GM19463 (cell line): ENCODE data around the gene ALG9.
"Not testable (repeated sequence)": the region's sequence is repeated elsewhere in the genome, so short reads cannot be mapped to it uniquely, and the experiment has no call there.

Experiments
- ATAC-seq: cut with Tn5 transposase; IDR thresholded peaks from one replicate; pipeline ENCODE4 v1.9.1; 2021; ENCODE audit warnings: mild to moderate bottlenecking, moderate library complexity; ENCODE audit not compliant: unreplicated experiment

ALG9 gene

DNA sequence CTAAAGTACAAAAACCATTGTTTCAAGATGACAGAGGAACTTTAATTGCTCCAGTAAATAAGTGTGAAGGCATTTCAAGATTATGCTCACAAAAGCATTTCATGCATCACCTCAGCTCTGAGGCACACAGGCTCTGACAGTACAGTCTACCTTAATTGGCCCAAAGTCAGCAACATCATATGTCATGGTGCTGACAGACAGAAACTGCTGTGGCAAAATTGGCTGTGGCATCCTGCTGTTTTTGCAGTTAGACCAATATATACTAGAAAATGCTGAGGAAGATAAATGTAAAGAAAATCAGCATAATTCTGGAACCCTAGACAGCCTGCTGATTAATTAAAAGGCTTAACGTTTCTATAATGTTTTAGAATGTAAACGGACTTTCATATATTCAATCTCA is 70.2 kb downstream of the ALG9 start:
- ATAC-seq, result no peak

DNA sequence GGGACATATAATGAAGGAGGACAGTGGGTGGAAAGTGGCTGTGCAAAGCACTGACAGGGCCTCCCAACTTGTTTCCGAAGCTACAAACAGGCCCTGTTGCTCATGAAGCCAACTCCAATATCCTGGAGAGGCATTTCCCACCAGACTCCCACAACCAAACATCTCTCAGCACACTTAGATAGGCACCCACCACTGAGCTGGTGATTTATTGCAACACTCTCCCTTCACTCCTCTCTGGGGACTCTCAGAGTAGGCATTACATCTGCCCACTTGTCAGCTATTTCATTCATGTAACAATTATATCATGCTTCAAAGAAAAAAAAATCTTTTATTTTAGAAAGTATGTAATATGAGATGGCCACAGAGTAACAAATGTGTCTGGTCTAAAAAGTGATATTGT is 73.1 kb downstream of the ALG9 start:
- ATAC-seq, result no peak

DNA sequence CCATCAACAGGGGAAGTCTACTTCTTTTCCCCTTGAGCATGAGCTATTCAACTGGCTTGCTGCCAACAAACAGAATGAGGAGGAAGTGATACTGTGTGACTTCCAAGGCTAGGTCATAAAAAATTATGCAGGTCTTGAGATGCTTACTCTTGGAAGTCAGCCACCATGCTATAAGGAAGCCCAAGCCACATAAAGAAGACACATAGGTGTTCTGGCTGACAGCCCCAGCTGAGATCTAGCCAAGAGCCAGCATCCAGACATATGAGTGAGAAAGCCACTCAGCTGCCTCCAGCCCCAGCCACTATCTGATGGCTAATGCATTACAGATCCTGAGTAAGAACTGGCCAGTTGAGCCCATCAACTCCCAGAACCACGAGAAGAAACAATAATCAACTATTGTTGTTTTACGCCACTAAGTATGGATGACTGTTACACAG is 74.2 kb downstream of the ALG9 start:
- peak; percentile 91 for ATAC-seq

DNA sequence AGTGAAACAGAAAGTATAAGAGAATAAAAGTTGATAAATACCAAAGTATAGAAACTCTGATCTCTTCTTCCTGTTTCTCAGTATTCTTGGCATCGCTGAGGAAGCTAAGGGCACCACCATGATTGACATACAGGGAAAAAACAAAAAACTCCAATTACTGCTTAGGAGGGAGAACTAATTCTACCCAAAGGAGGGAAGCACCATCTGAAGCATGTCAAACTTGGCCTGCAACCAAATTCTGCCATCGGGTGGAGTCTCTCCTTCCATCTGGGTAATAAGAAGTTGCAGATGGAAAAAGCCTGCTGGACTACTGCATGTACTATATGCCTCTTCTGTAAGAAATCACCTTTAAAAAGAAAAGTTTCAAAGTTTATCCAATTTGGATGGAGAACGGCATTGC is 74.7 kb downstream of the ALG9 start:
- no peak for ATAC-seq

DNA sequence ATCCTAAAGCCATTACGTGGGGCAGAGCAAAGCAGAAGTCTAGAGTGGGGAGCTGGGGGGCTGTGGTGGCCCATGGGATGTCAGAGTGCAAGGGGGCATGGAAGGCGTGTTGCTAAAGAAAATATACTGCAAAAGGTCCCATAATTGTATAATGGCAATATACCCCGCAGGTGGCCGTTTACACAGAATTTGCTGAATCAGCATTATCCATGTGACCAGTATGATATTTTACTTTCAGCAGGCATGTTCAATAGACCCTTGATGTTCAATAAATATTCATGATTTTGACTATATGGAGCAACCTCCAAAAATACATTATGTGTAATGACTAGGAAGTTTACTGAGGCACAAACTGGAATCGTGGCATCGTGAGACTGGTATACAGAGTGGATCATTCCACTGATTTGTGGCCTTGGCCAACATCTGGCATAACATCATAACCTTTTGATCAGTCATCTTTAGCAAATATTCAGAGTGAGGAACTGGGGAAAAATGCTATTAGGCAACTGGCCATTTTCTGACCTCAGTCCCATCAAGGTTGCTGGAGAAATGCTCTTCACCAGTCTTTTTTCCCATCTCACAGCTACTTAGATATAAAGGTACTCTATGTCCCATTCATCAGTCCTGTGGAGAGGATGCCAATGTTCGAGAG is 75.9 kb downstream of the ALG9 start:
- ATAC-seq, result no peak

DNA sequence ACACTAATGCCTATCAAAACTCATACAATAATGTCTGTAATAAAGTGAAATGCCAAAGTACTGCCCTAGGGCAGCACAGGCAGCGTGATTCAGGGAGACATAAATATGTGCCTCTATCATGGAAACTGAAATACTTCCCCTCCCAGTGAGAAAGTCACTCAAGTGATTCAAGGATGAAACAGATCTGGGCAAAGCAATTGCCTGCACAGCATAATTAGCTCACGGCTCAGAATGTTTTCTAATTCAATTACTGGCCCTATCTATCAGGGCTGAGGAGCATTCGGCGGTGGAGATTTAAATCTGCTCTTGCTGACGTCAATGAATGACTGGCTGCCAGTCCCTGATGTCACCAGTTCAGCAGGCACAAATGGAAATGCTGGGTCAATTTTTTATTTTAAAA is 77.5 kb downstream of the ALG9 start:
- no peak for ATAC-seq

DNA sequence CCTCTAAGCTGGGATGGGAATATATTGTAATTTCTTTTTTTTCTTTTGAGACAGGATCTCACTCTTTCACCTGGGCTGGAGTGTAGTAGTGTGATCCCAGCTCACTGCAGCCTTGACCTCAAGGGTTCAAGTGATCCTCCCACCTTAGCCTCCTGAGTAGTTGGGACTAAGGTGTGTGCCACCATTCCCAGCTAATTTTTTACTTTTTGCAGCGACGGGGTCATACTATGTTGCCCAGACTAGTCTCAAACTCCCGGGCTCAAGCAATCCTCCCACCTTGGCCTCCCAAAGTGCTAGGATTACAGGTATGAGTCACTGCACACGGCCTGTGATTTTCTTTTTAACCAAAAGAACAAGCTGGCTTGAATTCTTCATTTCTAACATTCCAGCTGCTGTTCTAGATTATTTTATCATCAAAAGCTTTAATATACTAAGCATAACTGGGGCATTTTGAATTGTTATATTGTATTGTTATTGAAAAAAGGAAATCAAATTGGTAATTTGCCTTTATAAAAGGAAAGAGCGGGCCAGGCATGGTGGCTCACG is 78.4 kb downstream of the ALG9 start:
- ATAC-seq, result no peak

DNA sequence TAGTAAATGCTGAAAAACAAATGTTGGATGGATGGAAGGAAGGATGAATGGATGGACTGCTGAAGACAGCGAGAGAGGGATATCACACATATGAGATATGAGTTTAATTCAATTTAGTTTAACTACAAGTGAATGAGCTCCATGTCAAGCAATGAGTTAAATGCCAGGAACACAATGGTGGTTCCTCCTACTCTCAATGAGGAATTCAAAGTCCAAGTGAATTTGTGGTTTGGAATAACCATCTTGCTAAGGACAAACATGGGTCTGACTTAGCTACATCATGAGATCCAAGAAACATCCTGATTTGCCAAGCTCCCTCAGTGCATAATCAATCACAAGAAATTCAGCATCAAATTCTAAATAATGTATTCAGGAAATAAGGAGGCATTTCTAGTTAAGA is 79.1 kb downstream of the ALG9 start:
- ATAC-seq, result no peak

DNA sequence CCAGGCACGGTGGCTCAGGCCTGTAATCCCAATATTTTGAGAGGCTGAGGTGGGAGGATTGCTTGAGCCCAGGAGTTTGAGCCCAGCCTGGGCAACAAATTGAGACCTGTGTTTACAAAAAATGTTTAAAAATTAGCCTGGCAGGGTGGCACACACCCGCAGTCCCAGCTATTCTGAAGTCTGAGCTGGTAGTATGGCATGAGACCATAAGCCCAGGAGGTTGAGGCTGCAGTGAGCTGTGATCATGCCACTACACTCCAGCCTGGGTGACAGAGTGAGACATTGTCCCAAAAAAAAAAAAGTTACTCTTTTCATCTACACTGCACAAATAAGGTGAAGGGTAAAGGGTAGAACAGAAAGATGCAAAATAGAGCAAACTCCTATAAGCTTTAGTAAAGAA is 82.9 kb downstream of the ALG9 start:
- no peak for ATAC-seq

DNA sequence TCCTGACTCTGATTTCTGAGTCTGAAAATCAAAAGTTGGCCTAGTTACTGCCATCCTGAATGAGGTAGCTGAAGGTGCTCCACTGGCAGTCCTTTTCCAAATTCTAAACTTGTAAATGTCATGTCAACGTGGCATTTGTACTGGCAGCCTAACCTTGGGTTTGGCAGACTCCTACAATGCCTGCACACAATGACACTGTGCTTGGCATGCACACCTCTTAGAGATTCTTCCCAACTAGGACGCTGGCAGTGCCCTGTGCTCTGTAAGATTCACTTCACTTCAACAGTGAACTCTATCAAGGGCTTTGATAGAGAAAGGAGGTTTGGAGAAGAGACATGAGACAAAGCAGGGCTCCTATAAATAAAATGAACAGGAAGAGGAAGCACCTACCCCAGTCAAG is 83.3 kb downstream of the ALG9 start:
- no peak for ATAC-seq

DNA sequence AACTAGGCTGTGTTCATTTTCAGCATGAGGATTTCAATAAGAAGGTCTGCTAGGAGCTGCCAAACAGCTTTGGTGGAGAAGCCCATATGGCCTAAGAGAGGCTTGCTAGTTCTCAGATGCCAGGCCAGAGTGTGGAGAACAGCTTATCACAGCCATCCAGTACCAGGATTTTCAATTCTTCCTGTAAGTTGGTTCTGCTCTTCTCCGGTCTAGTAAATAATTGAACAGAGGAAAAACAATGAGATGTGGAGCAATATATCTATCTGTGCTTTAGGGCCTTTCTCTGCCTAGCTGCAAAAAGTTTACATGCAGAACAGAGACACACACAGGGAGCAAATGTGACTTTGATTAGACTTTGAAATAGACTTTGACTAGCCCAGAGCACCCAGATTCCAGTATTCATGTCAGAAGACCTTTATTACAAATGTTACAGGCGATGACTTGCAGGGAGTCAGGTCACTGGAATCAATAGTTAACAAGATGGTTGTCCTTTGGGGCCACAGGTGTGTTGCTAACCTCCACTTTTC is 85.4 kb downstream of the ALG9 start:
- ATAC-seq, result no peak

DNA sequence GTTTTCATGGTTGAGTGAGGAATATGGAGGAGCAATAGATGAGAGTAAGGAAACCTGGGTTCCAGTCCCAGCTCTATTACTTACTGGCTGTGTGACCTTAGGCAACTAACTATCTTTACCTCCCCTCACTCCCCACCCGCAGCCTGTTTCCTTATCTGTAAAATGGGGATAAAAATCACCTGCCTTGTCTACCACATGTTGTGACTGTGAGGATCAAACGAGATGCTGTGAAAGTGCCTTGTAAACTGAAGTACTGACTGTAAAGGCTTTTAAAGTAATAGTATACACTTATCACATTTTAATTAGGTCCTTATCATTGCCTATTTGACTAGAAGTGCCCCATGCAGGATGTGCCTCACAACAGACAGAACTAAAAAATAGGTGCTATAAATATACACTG is 86.3 kb downstream of the ALG9 start:
- no peak for ATAC-seq

DNA sequence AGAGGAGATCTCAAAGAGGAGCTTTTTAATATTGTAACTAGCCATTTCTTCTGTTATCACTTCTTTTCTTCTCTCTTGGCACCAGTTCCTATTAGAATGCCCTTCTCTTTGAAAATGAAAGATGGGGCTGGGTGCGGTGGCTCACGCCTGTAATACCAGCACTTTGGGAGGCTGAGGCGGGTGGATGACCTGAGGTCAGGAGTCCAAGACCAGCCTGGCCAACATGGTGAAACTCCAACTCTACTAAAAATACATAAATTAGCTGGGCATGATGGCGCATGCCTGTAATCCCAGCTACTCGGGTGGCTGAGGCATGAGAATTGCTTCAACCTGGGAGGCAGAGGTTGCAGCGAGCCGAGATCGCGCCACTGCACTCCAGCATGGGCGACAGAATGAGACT is 87.1 kb downstream of the ALG9 start:
- ATAC-seq, result not testable (repeated sequence)

DNA sequence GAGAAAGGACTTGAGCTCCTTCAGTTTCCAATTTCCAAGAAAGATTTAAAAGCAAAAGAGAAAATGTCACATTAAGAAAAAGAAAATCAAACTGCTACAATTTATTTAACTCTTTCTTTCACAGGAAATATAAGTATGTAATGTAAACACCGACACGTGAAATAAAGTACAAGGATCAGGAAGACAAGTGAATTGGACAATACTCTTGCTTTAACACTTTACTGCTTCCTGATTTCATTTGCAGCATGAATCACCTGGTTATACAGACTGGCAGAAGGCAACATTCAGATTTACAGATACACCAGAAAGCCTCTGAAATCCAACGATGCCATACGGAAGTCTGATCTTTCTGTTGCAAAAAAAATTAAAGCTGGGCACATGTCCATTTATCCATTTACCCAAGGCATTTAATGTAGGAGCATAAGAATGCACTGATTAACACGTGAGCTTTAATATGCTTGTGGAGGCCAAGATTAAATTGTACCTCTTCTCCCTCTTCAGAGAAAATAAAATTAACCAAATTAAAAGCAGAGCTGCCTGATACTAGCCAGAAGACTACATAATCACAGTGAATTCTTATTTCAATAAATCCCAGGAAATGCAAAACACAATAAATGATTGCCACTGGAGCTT is 89.2 kb downstream of the ALG9 start:
- ATAC-seq, result no peak

DNA sequence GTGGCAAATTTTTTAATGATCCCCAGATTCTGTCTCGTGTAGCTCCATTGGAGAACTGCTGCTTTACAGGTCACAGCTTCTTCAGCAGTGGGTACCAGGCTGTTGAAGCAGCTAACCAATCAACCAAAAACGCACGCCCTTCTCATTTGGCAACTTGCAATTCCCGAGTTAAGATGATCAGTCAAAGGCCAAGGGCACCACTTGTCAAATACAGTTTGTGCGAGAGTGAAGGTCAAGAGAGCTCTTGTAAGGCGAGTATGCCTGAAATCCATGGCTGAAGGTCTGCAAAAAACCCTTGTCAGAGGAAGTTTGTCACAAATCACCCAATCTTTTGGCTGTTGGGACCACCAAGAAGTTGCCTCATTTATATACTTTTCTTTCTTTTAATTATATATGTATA is 92.3 kb downstream of the ALG9 start:
- ATAC-seq, result no peak

DNA sequence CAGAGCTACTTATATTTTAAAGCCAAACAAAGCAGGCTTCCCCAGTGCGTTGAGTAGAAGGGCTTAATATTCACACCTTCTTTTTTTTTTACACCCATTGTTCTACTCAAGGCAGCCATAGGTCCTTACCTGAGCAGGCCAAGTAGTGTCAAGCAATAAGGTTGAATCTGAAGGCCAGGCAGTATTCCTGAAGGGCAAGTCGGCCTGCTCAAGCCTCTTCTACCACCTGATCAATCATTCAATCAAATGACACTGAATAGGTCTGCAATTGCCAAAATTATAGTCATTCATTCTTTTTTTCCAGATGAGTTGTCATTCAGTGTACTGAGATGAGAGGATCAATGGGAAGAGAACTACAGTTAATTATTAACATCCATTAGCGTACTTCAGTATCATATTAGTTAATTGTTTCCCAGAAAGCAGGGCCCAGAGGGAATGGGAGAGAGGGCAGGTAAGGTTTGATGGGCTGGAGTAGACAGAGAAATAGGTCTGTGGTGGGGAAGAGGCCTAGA is 93.3 kb downstream of the ALG9 start:
- no peak for ATAC-seq

DNA sequence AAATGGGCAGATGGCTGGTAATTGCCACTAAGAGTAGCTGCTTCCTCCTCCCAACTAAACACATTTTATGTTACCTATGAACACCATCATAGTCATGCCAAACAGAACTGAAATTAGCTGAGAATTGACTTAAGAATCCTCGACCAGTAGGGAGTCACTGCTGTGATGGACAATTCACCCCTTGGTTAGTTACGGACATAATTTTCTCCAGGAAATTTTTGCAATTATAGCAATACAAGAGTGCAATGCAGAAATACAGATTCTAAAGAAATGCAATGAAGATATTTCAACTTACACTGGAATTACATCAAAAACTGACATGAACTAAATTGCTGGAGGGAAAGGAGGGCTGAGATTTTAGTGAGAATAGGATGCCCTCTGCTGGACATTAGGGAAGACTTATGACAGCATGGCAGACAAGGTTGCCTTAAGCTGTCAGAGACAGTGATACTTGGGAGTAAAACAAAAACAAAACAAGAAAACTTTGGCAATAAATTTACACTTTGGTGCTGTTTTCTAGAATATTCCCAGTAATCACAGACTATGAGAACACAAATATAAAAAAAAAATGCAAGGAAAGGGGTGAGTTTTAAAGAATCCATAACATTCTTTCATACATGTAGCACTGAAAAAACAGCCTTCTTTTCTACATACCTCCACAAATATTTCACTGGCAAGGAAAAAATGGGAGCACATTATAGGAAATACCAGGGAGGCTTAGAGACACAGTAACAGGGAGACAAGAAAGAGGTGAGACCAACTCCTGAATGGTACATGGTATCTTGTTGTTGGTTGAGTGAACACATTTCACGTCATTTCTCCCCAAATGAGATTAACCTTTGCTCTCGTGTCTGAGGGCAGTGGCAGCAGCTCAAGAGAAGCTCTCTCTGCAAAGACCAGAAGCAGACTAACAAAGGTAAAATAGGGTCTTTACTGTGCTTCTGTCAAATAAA is 94.0 kb downstream of the ALG9 start:
- peak; percentile 50 for ATAC-seq

DNA sequence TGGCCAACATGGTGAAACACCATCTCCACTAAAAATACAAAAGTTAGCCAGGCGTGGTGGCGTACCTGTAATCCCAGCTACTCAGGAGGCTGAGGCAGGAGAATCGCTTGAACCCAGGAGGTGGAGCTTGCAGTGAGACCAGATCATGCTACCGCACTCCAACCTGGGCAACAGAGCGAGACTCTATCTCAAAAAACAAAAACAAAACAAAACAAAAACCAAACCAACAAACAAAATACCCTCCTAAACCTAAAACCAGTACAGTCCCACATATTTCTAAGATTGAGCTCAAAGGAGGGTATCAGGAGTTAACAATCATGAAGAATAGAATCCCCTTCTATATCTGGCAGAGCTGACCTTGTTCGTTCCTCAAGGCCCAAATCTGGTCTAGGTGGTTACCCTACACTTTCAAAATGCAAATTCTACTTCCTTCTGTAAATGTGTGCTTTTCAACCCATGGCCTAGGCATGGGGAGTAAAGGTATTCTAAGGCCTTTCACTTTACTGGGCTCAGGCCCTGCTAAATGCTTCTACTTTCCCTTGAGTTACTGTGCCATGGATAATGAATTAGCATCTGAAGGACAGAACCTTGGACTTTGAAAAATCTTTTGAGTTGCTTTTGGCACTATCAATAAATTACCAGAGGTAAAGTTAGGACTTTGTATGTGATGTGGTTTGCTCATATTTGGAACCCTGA is 94.8 kb downstream of the ALG9 start:
- ATAC-seq, result peak; percentile 92

DNA sequence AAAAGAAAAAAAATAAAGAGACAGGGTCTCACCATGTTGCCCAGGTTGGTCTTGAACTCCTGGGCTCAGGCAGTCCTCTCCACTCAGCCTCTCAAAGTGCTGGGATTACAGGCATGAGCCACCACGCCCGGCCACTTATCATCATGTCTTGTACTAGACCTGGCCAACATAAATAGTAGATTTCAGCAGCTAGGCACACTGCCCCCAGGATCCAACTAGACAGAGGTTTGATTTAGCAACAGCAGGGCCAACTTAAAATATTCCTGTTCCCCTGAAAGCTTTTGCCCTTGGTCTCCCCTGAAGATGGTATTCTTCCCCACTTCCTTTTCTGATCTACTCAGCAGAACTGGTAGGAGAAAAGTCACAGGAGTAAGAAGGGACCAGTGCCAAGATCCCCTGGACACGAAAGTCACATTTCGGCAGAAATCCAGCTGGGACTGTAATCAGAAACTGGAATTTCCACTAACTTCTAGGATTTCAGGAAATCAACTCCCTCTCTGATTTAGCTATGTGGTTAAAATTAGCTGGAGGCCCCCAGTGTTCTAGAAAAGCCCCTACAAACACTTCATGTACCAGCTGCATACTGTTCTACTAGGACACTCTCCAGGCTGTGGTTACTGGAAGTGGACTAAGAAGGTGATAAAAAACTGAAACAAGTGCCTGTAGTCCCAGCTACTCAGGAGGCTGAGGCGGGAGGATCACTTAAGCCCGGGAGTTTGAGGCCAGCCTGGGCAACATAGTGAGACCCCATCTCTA is 96.2 kb downstream of the ALG9 start:
- no peak for ATAC-seq

DNA sequence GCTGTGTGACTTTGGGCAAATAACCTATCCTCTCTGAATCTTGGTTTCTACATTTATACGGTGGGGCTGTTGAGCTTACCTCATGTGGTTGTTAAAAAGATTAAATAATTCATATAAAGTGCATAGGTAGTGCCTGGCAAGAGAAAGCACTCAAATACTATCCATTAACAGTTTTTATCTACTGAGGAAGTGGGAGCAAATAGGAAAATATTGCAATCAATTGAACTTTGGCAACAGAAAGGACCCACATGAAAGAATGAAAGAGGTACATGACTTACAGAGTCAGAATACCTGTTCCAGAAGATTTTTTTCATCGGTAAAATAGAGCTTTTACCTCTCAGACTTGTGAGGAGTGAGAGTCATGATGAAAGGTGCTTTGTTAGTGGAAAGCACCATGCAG is 98.8 kb downstream of the ALG9 start:
- no peak for ATAC-seq
